HEK293 (cell line): ENCODE results near the gene CEP112.
A peak's percentile ranks its signal among the peaks of the same experiment; 100 is the strongest.

Experiments
- CTCF ChIP-seq: fragments of 450-650 bp; formaldehyde crosslinking; IDR thresholded peaks from 2 replicates; pipeline ENCODE4 v1.5.1; 2016; ENCODE audit warnings: missing biosample characterization, missing genetic modification characterization
- GLIS1 ChIP-seq: fragments of 450-650 bp; formaldehyde crosslinking; IDR thresholded peaks from 2 replicates; pipeline ENCODE4 v1.5.1; 2016; ENCODE audit warnings: missing biosample characterization, missing genetic modification characterization
- GLIS2 ChIP-seq: fragments of 450-650 bp; formaldehyde crosslinking; IDR thresholded peaks from 2 replicates; pipeline ENCODE4 v1.5.1; 2016; ENCODE audit warnings: missing biosample characterization, missing genetic modification characterization
- KLF1 ChIP-seq: fragments of 450-650 bp; formaldehyde crosslinking; IDR thresholded peaks from 2 replicates; pipeline ENCODE4 v1.5.1; 2016; ENCODE audit warnings: missing biosample characterization, missing genetic modification characterization
- KLF16 ChIP-seq: fragments of 450-650 bp; formaldehyde crosslinking; IDR thresholded peaks from 2 replicates; pipeline ENCODE4 v1.5.1; 2017; ENCODE audit warnings: missing biosample characterization, missing genetic modification characterization
- KLF9 ChIP-seq: fragments of 450-650 bp; formaldehyde crosslinking; IDR thresholded peaks from 2 replicates; pipeline ENCODE4 v1.5.1; 2016; ENCODE audit warnings: missing biosample characterization, missing genetic modification characterization, low read depth
- MYNN ChIP-seq: fragments of 450-650 bp; formaldehyde crosslinking; IDR thresholded peaks from 2 replicates; pipeline ENCODE4 v1.5.1; 2016; ENCODE audit warnings: missing biosample characterization, missing genetic modification characterization, borderline replicate concordance
- PRDM4 ChIP-seq: fragments of 450-650 bp; formaldehyde crosslinking; IDR thresholded peaks from 2 replicates; pipeline ENCODE4 v1.5.1; 2017; ENCODE audit warnings: missing biosample characterization, missing genetic modification characterization
- SCRT1 ChIP-seq: fragments of 450-650 bp; formaldehyde crosslinking; IDR thresholded peaks from 2 replicates; pipeline ENCODE4 v1.5.1; 2016; ENCODE audit warnings: missing biosample characterization, missing genetic modification characterization, borderline replicate concordance
- SCRT2 ChIP-seq: fragments of 450-650 bp; formaldehyde crosslinking; IDR thresholded peaks from 2 replicates; pipeline ENCODE4 v1.5.1; 2016; ENCODE audit warnings: missing biosample characterization, missing genetic modification characterization
- SP2 ChIP-seq: fragments of 450-650 bp; formaldehyde crosslinking; IDR thresholded peaks from 2 replicates; pipeline ENCODE4 v1.5.1; 2016; ENCODE audit warnings: missing biosample characterization, missing genetic modification characterization
- TSHZ1 ChIP-seq: fragments of 450-650 bp; formaldehyde crosslinking; IDR thresholded peaks from 2 replicates; pipeline ENCODE4 v1.5.1; 2016; ENCODE audit warnings: missing biosample characterization, missing genetic modification characterization, borderline replicate concordance
- WT1 ChIP-seq: fragments of 450-650 bp; formaldehyde crosslinking; IDR thresholded peaks from 2 replicates; pipeline ENCODE4 v1.5.1; 2016; ENCODE audit warnings: missing biosample characterization, missing genetic modification characterization
- ZBTB10 ChIP-seq: fragments of 450-650 bp; formaldehyde crosslinking; IDR thresholded peaks from 2 replicates; pipeline ENCODE4 v1.5.1; 2016; ENCODE audit warnings: missing biosample characterization, missing genetic modification characterization
- ZBTB26 ChIP-seq: fragments of 450-650 bp; formaldehyde crosslinking; optimal IDR thresholded peaks from 2 replicates; pipeline ENCODE3; 2016; ENCODE audit warnings: missing biosample characterization, mild to moderate bottlenecking, missing genetic modification characterization
- ZFP69B ChIP-seq: fragments of 450-650 bp; formaldehyde crosslinking; IDR thresholded peaks from 2 replicates; pipeline ENCODE4 v1.5.1; 2016; ENCODE audit warnings: missing biosample characterization, missing genetic modification characterization
- ZIC2 ChIP-seq: fragments of 450-650 bp; formaldehyde crosslinking; IDR thresholded peaks from 2 replicates; pipeline ENCODE4 v1.5.1; 2016; ENCODE audit warnings: missing biosample characterization, missing genetic modification characterization
- ZNF140 ChIP-seq: fragments of 450-650 bp; formaldehyde crosslinking; IDR thresholded peaks from 2 replicates; pipeline ENCODE4 v1.5.1; 2016; ENCODE audit warnings: missing biosample characterization, missing genetic modification characterization
- ZNF184 ChIP-seq: fragments of 450-650 bp; IDR thresholded peaks from 2 replicates; pipeline ENCODE4 v1.5.1; 2018; ENCODE audit warnings: missing biosample characterization, mild to moderate bottlenecking, missing genetic modification characterization
- ZNF600 ChIP-seq: fragments of 450-650 bp; formaldehyde crosslinking; IDR thresholded peaks from 2 replicates; pipeline ENCODE4 v1.5.1; 2016; ENCODE audit warnings: missing biosample characterization, missing genetic modification characterization
- ZNF692 ChIP-seq: fragments of 450-650 bp; formaldehyde crosslinking; IDR thresholded peaks from 2 replicates; pipeline ENCODE4 v1.5.1; 2016; ENCODE audit warnings: missing biosample characterization, missing genetic modification characterization
- ZSCAN30 ChIP-seq: fragments of 450-650 bp; IDR thresholded peaks from 2 replicates; pipeline ENCODE4 v1.5.1; 2018; ENCODE audit warnings: missing biosample characterization, mild to moderate bottlenecking, missing genetic modification characterization, moderate library complexity

The CEP112 gene

GRCh38 chr17:66191593-66192377, at the start of gene CEP112 (continued):
- TF ChIP-seq ZBTB26 (tag by site-specific recombination) (peak; percentile 84), SCRT2 (tag by site-specific recombination) (peak; percentile 99), KLF16 (tag by site-specific recombination) (peak; percentile 75; the same call in 1 of the 2 replicates), GLIS2 (tag by site-specific recombination) (peak; percentile 87), ZIC2 (peak; percentile 31; the same call in 1 of the 2 replicates), WT1 (no peak), ZNF184 (tag by site-specific recombination) (no peak), ZNF600 (tag by site-specific recombination) (peak; percentile 45; the same call in 1 of the 2 replicates), ZBTB10 (tag by site-specific recombination) (peak; percentile 28; the same call in 1 of the 2 replicates), ZNF692 (tag by site-specific recombination) (peak; percentile 95), MYNN (peak; percentile 97), ZFP69B (tag by site-specific recombination) (peak; percentile 95), KLF1 (tag by site-specific recombination) (peak; percentile 85), TSHZ1 (tag by site-specific recombination) (no peak), ZSCAN30 (tag by site-specific recombination) (peak; percentile 36), GLIS1 (peak; percentile 68), SCRT1 (tag by site-specific recombination) (0 out of 2 replicates have a peak, but pooled peaks have one; percentile 45), ZNF140 (no peak), CTCF (peak; percentile 15; the same call in 1 of the 2 replicates), SP2 (tag by site-specific recombination) (peak; percentile 69), KLF9 (peak; percentile 92), PRDM4 (tag by site-specific recombination) (peak; percentile 78)
